WTC11 (cell line): Measurements from ENCODE around the gene SNRPE. TPM values are rescaled to one million over a fixed set of nuclear protein-coding genes. Genes with fewer than 3 reads are reported as not detected.
A peak's percentile ranks its signal among the peaks of the same experiment; 100 is the strongest.

Experiments used
- AFF4 ChIP-seq: sonication (generic); formaldehyde crosslinking; IDR thresholded peaks from 2 replicates; pipeline ENCODE4 v1.8.1; 2023; ENCODE audit warnings: mild to moderate bottlenecking, missing genetic modification reagents, borderline replicate concordance
- AR ChIP-seq: fragments of 250-450 bp; sonication (Bioruptor Pico); IDR thresholded peaks from 2 replicates; pipeline ENCODE4 v1.9.0; 2021; ENCODE audit warnings: mild to moderate bottlenecking
- ATF6 ChIP-seq: sonication (generic); formaldehyde crosslinking; IDR thresholded peaks from 2 replicates; pipeline ENCODE4 v1.8.1; 2023; ENCODE audit warnings: mild to moderate bottlenecking, missing genetic modification reagents
- CREM ChIP-seq: sonication (generic); formaldehyde crosslinking; IDR thresholded peaks from 2 replicates; pipeline ENCODE4 v1.8.1; 2022; ENCODE audit warnings: mild to moderate bottlenecking, missing genetic modification reagents, moderate library complexity
- CTCF ChIP-seq: fragments of 200-600 bp; IDR thresholded peaks from 2 replicates; pipeline ENCODE4 v1.8.0; 2022; ENCODE audit warnings: antibody characterized with exemption
- E2F1 ChIP-seq: sonication (generic); formaldehyde crosslinking; IDR thresholded peaks from 2 replicates; pipeline ENCODE4 v1.8.0; 2022; ENCODE audit warnings: mild to moderate bottlenecking, missing genetic modification reagents
- EMX1 ChIP-seq: fragments of 250-450 bp; sonication (Bioruptor Pico); IDR thresholded peaks from 2 replicates; pipeline ENCODE4 v1.8.0; 2021; ENCODE audit warnings: mild to moderate bottlenecking
- ESRRA ChIP-seq: sonication (generic); formaldehyde crosslinking; IDR thresholded peaks from 2 replicates; pipeline ENCODE4 v1.8.1; 2022; ENCODE audit warnings: mild to moderate bottlenecking, missing genetic modification reagents, borderline replicate concordance
- ETV6 ChIP-seq: sonication (generic); formaldehyde crosslinking; IDR thresholded peaks from 2 replicates; pipeline ENCODE4 v1.8.1; 2022; ENCODE audit warnings: mild to moderate bottlenecking, missing genetic modification reagents
- GABPB1 ChIP-seq: sonication (generic); formaldehyde crosslinking; IDR thresholded peaks from 2 replicates; pipeline ENCODE4 v1.8.1; 2023; ENCODE audit warnings: mild to moderate bottlenecking, missing genetic modification reagents
- KAT7 ChIP-seq: sonication (generic); formaldehyde crosslinking; IDR thresholded peaks from 2 replicates; pipeline ENCODE4 v1.8.1; 2023; ENCODE audit warnings: missing genetic modification reagents, mild to moderate bottlenecking, borderline replicate concordance
- NR3C1 ChIP-seq: sonication (generic); formaldehyde crosslinking; conservative IDR thresholded peaks from 2 replicates; pipeline ENCODE4 v1.8.1; 2023; ENCODE audit warnings: low read depth, mild to moderate bottlenecking, missing genetic modification reagents
- RELA ChIP-seq: sonication (generic); formaldehyde crosslinking; IDR thresholded peaks from 2 replicates; pipeline ENCODE4 v1.8.1; 2022; ENCODE audit warnings: missing genetic modification reagents, mild to moderate bottlenecking, borderline replicate concordance
- SMAD3 ChIP-seq: sonication (generic); formaldehyde crosslinking; IDR thresholded peaks from 2 replicates; pipeline ENCODE4 v1.8.0; 2022; ENCODE audit warnings: missing genetic modification reagents, mild to moderate bottlenecking, borderline replicate concordance
- SP1 ChIP-seq: sonication (generic); formaldehyde crosslinking; conservative IDR thresholded peaks from 2 replicates; pipeline ENCODE4 v1.8.1; 2022; ENCODE audit warnings: missing genetic modification reagents
- USF2 ChIP-seq: sonication (generic); formaldehyde crosslinking; IDR thresholded peaks from 2 replicates; pipeline ENCODE4 v1.8.1; 2023; ENCODE audit warnings: mild to moderate bottlenecking, missing genetic modification reagents, moderate library complexity
- ZBTB43 ChIP-seq: sonication (generic); formaldehyde crosslinking; IDR thresholded peaks from 2 replicates; pipeline ENCODE4 v1.8.1; 2023; ENCODE audit warnings: mild to moderate bottlenecking, missing genetic modification reagents
- ZNF232 ChIP-seq: sonication (generic); formaldehyde crosslinking; IDR thresholded peaks from 2 replicates; pipeline ENCODE4 v1.8.0; 2022; ENCODE audit warnings: mild to moderate bottlenecking, missing genetic modification reagents
- ZNF263 ChIP-seq: sonication (generic); formaldehyde crosslinking; IDR thresholded peaks from 2 replicates; pipeline ENCODE4 v1.8.1; 2022; ENCODE audit warnings: low read depth, mild to moderate bottlenecking, moderate library complexity, missing genetic modification reagents
- ZNF416 ChIP-seq: fragments of 250-450 bp; sonication (Bioruptor Pico); IDR thresholded peaks from 2 replicates; pipeline ENCODE4 v1.9.0; 2021; ENCODE audit warnings: mild to moderate bottlenecking, inconsistent platforms
- ZNF425 ChIP-seq: fragments of 250-450 bp; sonication (Bioruptor Pico); conservative IDR thresholded peaks from 2 replicates; pipeline ENCODE4 v1.9.0; 2021; ENCODE audit warnings: mild to moderate bottlenecking
- total RNA-seq: library from RNA; stranded (reverse); gene quantifications from 3 replicates; pipeline ENCODE4 v1.2.3, GENCODE V29; 2021

SNRPE gene
- total RNA-seq, 1 experiment from 2014 or later = 260 TPM

- TF ChIP-seq AFF4 (CRISPR knock-in tag) (no peak), ZNF425 (CRISPR knock-in tag) (no peak), RELA (0 out of 2 replicates have a peak, but pooled peaks have one; percentile 49), ESRRA (CRISPR knock-in tag) (peak; percentile 67; the same call in 1 of the 2 replicates), SMAD3 (0 out of 2 replicates have a peak, but pooled peaks have one; percentile 64), AR (CRISPR knock-in tag) (peak; percentile 91), E2F1 (CRISPR knock-in tag) (no peak), USF2 (CRISPR knock-in tag) (peak; percentile 97), ZBTB43 (CRISPR knock-in tag) (peak; percentile 26; the same call in 1 of the 2 replicates), ZNF232 (CRISPR knock-in tag) (no peak), NR3C1 (no peak), SP1 (CRISPR knock-in tag) (peak; percentile 93), EMX1 (CRISPR knock-in tag) (peak; percentile 76; the same call in 1 of the 2 replicates), ETV6 (CRISPR knock-in tag) (peak; percentile 95), CTCF (peak; percentile 87), CREM (CRISPR knock-in tag) (peak; percentile 74; the same call in 1 of the 2 replicates), ATF6 (CRISPR knock-in tag) (no peak), ZNF416 (peak; percentile 70; the same call in 1 of the 2 replicates), ZNF263 (no peak), KAT7 (CRISPR knock-in tag) (0 out of 2 replicates have a peak, but pooled peaks have one; percentile 64), GABPB1 (CRISPR knock-in tag) (peak; percentile 95)
Observed at GRCh38 chr1:203861379-203862184, at the start of gene SNRPE (continued).
